SK-N-SH (cell line): Measurements from ENCODE around the gene ALDH3A2. TPM values are rescaled to one million over a fixed set of nuclear protein-coding genes. Genes with fewer than 3 reads are reported as not detected.

Source experiments
- CTCF ChIA-PET: fragments of 300-600, 350-600 bp; formaldehyde crosslinking; extraction: SDS; loops from one replicate; lab custom pipeline; 2021; lab: Yijun Ruan, JAX
- POLR2A ChIA-PET: fragments of 350-600 bp; sonication (Branson Sonifier 250); formaldehyde crosslinking; extraction: SDS; loops from one replicate; lab custom pipeline; 2020; ENCODE audit warnings: antibody characterized with exemption, inconsistent platforms; lab: Yijun Ruan, JAX
- DNase-seq: peaks from one replicate; pipeline ENCODE4 v3.0.0; 2012
- H2AFZ ChIP-seq: fragments of 200-600 bp; sonication (generic); 2 replicates; pipeline ENCODE4 v1.8.1; 2016; ENCODE audit warnings: antibody characterized with exemption, mild to moderate bottlenecking, low read depth
- H3F3A ChIP-seq: fragments of 200-600 bp; sonication (generic); replicated peaks from 2 replicates; pipeline ENCODE3; 2016; ENCODE audit warnings: antibody characterized with exemption, mild to moderate bottlenecking; ENCODE audit not compliant: insufficient read depth
- H3K27ac ChIP-seq, 2 experiments: fragments of 200-500 bp in 1 of 2; fragments of 200-600 bp in 1 of 2; sonication (Bioruptor generic) in 1 of 2; sonication (generic), shearing (Covaris generic) in 1 of 2; 2 replicates each; pipeline versions ENCODE4 v1.5.1 to v1.6.1; 2014 to 2016; ENCODE audit warnings: low read depth in 2 of 2, inconsistent platforms in 1 of 2, low read length in 1 of 2, mild to moderate bottlenecking in 1 of 2, mixed read lengths in 1 of 2
- H3K27me3 ChIP-seq: fragments of 200-600 bp; sonication (generic), shearing (Covaris generic); 2 replicates; pipeline ENCODE4 v1.6.1; 2016; ENCODE audit warnings: mixed run types; ENCODE audit not compliant: insufficient read depth
- H3K36me3 ChIP-seq, 2 experiments: fragments of 200-500 bp in 1 of 2; fragments of 200-600 bp in 1 of 2; sonication (Bioruptor generic) in 1 of 2; sonication (generic) in 1 of 2; replicated peaks in 1 of 2; 2 replicates each; pipeline versions ENCODE3 to v1.5.1; 2014 to 2016; ENCODE audit warnings: low read length in 1 of 2, mild to moderate bottlenecking in 1 of 2; ENCODE audit not compliant: insufficient read depth in 2 of 2, control insufficient read depth in 1 of 2
- H3K4me1 ChIP-seq, 2 experiments: fragments of 200-500 bp in 1 of 2; fragments of 200-600 bp in 1 of 2; sonication (Bioruptor generic) in 1 of 2; sonication (generic), shearing (Covaris generic) in 1 of 2; 2 replicates each; pipeline versions ENCODE4 v1.5.1 to v1.6.1; 2014 to 2016; ENCODE audit warnings: low read depth in 1 of 2, low read length in 1 of 2, mixed run types in 1 of 2; ENCODE audit not compliant: insufficient read depth in 2 of 2, control insufficient read depth in 1 of 2
- H3K4me2 ChIP-seq: fragments of 200-600 bp; sonication (generic), shearing (Covaris generic); 2 replicates; pipeline ENCODE4 v1.6.1; 2017; ENCODE audit warnings: mixed run types
- H3K4me3 ChIP-seq, 2 experiments: fragments of 200-500 bp in 1 of 2; fragments of 200-600 bp in 1 of 2; sonication (Bioruptor generic) in 1 of 2; sonication (generic), shearing (Covaris generic) in 1 of 2; 2 replicates each; pipeline versions ENCODE4 v1.5.1 to v1.8.1; 2014 to 2016; ENCODE audit warnings: low read depth in 2 of 2, inconsistent platforms in 1 of 2, low read length in 1 of 2, mild to moderate bottlenecking in 1 of 2, mixed read lengths in 1 of 2, moderate library complexity in 1 of 2
- H3K79me2 ChIP-seq: fragments of 200-600 bp; sonication (generic); 2 replicates; pipeline ENCODE4 v1.8.1; 2017; ENCODE audit warnings: mild to moderate bottlenecking; ENCODE audit not compliant: insufficient read depth
- H3K9ac ChIP-seq: fragments of 200-600 bp; sonication (generic); 2 replicates; pipeline ENCODE4 v1.6.1; 2017; ENCODE audit warnings: mixed run types
- H3K9me2 ChIP-seq: fragments of 200-600 bp; sonication (generic); 2 replicates; pipeline ENCODE4 v1.6.1; 2017; ENCODE audit warnings: mixed run types
- H3K9me3 ChIP-seq: fragments of 200-600 bp; sonication (generic); 2 replicates; pipeline ENCODE4 v1.6.1; 2017; ENCODE audit warnings: mixed run types, mild to moderate bottlenecking, moderate library complexity
- H4K20me1 ChIP-seq: fragments of 200-600 bp; sonication (generic); 2 replicates; pipeline ENCODE4 v1.6.1; 2017; ENCODE audit warnings: mild to moderate bottlenecking, mixed run types; ENCODE audit not compliant: insufficient read depth
- CHD2 ChIP-seq: fragments of 150-350 bp; IDR thresholded peaks from 2 replicates; pipeline ENCODE4 v1.6.1; 2018; ENCODE audit warnings: low read length; ENCODE audit not compliant: partially characterized antibody
- ELF1 ChIP-seq: IDR thresholded peaks from 2 replicates; pipeline ENCODE4 v1.4.0; 2012
- EP300 ChIP-seq, 2 experiments: IDR thresholded peaks; 2 replicates each; pipeline versions ENCODE4 v1.4.0 to v1.6.1; 2012; ENCODE audit warnings: borderline replicate concordance in 1 of 2, low read depth in 1 of 2, low read length in 1 of 2
- EZH2phosphoT487 ChIP-seq: fragments of 200-600 bp; sonication (generic); IDR thresholded peaks from 2 replicates; pipeline ENCODE4 v1.6.1; 2017; ENCODE audit warnings: low read depth, mixed run types, mild to moderate bottlenecking, antibody characterized with exemption, moderate library complexity, borderline replicate concordance
- FOXM1 ChIP-seq: IDR thresholded peaks from 2 replicates; pipeline ENCODE4 v1.4.0; 2012; ENCODE audit warnings: low read depth, mild to moderate bottlenecking
- GATA2 ChIP-seq: sonication (generic); formaldehyde crosslinking; IDR thresholded peaks from 2 replicates; pipeline ENCODE4 v1.5.0; 2020; ENCODE audit warnings: mild to moderate bottlenecking, missing genetic modification reagents
- IRF3 ChIP-seq: fragments of 150-350 bp; IDR thresholded peaks from 2 replicates; pipeline ENCODE4 v1.6.1; 2016; ENCODE audit warnings: mild to moderate bottlenecking, low read depth, low read length
- JUND ChIP-seq: IDR thresholded peaks from 2 replicates; pipeline ENCODE4 v1.4.0; 2012
- MEF2A ChIP-seq: IDR thresholded peaks from 2 replicates; pipeline ENCODE4 v1.4.0; 2012; ENCODE audit warnings: low read depth, borderline replicate concordance
- NRF1 ChIP-seq: IDR thresholded peaks from 2 replicates; pipeline ENCODE4 v1.6.1; 2012; ENCODE audit warnings: low read depth, mild to moderate bottlenecking, low read length
- POLR2AphosphoS5 ChIP-seq: IDR thresholded peaks from 2 replicates; pipeline ENCODE4 v1.6.1; 2012; ENCODE audit warnings: low read depth, low read length
- RAD21 ChIP-seq: IDR thresholded peaks from 2 replicates; pipeline ENCODE4 v1.6.1; 2012; ENCODE audit warnings: mild to moderate bottlenecking, low read length
- RCOR1 ChIP-seq: fragments of 150-350 bp; IDR thresholded peaks from 2 replicates; pipeline ENCODE4 v1.6.1; 2017; ENCODE audit warnings: antibody characterized with exemption, low read length
- RFX5 ChIP-seq: IDR thresholded peaks from 2 replicates; pipeline ENCODE4 v1.6.1; 2012; ENCODE audit warnings: mild to moderate bottlenecking, improper control_type of control experiment, low read length
- TAF1 ChIP-seq: IDR thresholded peaks from 2 replicates; pipeline ENCODE4 v1.6.1; 2012; ENCODE audit warnings: low read depth, mild to moderate bottlenecking, low read length, moderate library complexity, borderline replicate concordance
- USF2 ChIP-seq: fragments of 150-350 bp; IDR thresholded peaks from 2 replicates; pipeline ENCODE4 v1.6.1; 2017; ENCODE audit warnings: antibody characterized with exemption, low read length, low read depth, borderline replicate concordance
- WGBS: methylation state at CpG from one replicate; pipeline ENCODE4 v1.1.6; 2017; ENCODE audit warnings: low lambda C conversion rate; 5-methylcytosine and 5-hydroxymethylcytosine counted together
- polyA plus RNA-seq, 3 experiments: library from polyadenylated mRNA; depleted of rRNA; stranded (reverse); fragments of >200 nt; gene quantifications; 2 replicates each; pipeline ENCODE4 v1.2.3, GENCODE V29; 2012
- TF ChIP-seq, protein P1 (sequence below): IDR thresholded peaks from 2 replicates; pipeline ENCODE4 v1.4.0; 2012; ENCODE audit warnings: low read depth, borderline replicate concordance
- TF ChIP-seq, protein P2 (sequence below): IDR thresholded peaks from 2 replicates; pipeline ENCODE4 v1.4.0; 2012; ENCODE audit warnings: low read depth, borderline replicate concordance
- TF ChIP-seq, protein P3 (sequence below): IDR thresholded peaks from 2 replicates; pipeline ENCODE4 v1.6.1; 2012; ENCODE audit warnings: mild to moderate bottlenecking, low read depth, low read length, moderate library complexity
- TF ChIP-seq, protein P4 (sequence below): IDR thresholded peaks from 2 replicates; pipeline ENCODE4 v1.4.0; 2012; ENCODE audit warnings: low read depth

The ALDH3A2 gene
- polyA plus RNA-seq, 1 of the 3 experiments (the other 2 are of a cell fraction): 16.6 TPM

DNA sequence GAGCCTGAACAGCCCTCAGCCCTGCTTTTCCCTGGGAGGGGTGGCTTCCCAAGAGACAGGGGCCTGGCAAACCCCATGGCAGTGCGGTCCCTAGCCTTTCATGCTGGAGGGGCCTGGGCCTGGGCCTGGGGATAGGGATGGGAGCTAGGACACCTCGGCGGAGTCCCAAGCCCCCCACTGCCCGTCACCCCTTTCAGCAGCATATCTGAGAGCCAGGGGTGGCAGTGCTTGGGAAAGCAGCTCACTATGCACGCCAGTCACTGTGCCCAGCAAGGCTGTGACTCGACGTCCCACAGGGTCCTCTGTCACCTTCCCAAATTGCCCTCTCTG is 68.4 kb downstream of the ALDH3A2 start:
- no peaks in the 10 kb centered on the region for H3K36me3 ChIP-seq
- WGBS: 97% methylated on average over 4 of the region's 7 CpGs
- H3K27ac ChIP-seq: no peak overlapping the region
- TF ChIP-seq IRF3 (no peak), RAD21 (no peak), GATA2 (CRISPR knock-in tag) (no peak), EZH2phosphoT487 (no peak), JUND (no peak), RCOR1 (no peak)
- TF ChIP-seq, protein P1, sequence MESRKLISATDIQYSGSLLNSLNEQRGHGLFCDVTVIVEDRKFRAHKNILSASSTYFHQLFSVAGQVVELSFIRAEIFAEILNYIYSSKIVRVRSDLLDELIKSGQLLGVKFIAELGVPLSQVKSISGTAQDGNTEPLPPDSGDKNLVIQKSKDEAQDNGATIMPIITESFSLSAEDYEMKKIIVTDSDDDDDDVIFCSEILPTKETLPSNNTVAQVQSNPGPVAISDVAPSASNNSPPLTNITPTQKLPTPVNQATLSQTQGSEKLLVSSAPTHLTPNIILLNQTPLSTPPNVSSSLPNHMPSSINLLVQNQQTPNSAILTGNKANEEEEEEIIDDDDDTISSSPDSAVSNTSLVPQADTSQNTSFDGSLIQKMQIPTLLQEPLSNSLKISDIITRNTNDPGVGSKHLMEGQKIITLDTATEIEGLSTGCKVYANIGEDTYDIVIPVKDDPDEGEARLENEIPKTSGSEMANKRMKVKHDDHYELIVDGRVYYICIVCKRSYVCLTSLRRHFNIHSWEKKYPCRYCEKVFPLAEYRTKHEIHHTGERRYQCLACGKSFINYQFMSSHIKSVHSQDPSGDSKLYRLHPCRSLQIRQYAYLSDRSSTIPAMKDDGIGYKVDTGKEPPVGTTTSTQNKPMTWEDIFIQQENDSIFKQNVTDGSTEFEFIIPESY: no peak
- TF ChIP-seq, protein P2, sequence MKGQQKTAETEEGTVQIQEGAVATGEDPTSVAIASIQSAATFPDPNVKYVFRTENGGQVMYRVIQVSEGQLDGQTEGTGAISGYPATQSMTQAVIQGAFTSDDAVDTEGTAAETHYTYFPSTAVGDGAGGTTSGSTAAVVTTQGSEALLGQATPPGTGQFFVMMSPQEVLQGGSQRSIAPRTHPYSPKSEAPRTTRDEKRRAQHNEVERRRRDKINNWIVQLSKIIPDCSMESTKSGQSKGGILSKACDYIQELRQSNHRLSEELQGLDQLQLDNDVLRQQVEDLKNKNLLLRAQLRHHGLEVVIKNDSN: no peak
- no peaks in the 10 kb centered on the region for H3F3A ChIP-seq
- ChIA-PET CTCF (interaction anchor here (0.8 to 1.9 kb wide), 2 partner anchors 11 to 28 kb away, joined by 3 to 8 read pairs; no protein-coding TSS in a partner anchor), POLR2A (no interaction called here)
- H3K9me3 ChIP-seq: no peaks in the 10 kb centered on the region
- no peaks in the 10 kb centered on the region for H3K79me2 ChIP-seq
- no peaks in the 10 kb centered on the region for H3K9me2 ChIP-seq
- H3K4me2 ChIP-seq: no peak overlapping the region
- H3K4me3 ChIP-seq: no peak overlapping the region
- no peaks in the 10 kb centered on the region for H3K27me3 ChIP-seq
- no peaks in the 10 kb centered on the region for H4K20me1 ChIP-seq
- H2AFZ ChIP-seq: no peak overlapping the region
- H3K4me1 ChIP-seq: peaks cover 0 to 9% of the 10 kb centered on the region in 2 experiments; a peak in 1 of 4 replicates
- DNase-seq: no peak
- H3K9ac ChIP-seq: no peak overlapping the region

- Histone ChIP-seq H3K27me3 (no peaks in the 10 kb centered on the region), H3F3A (no peaks in the 10 kb centered on the region), H3K27ac (no peak overlapping the region), H3K4me2 (no peak overlapping the region), H3K4me3 (no peak overlapping the region), H3K4me1 (peaks cover 0 to 9% of the 10 kb centered on the region in 2 experiments; a peak in 1 of 4 replicates), H3K79me2 (no peaks in the 10 kb centered on the region), H3K9ac (no peak overlapping the region), H4K20me1 (no peaks in the 10 kb centered on the region), H3K9me2 (no peaks in the 10 kb centered on the region), H3K36me3 (no peaks in the 10 kb centered on the region), H2AFZ (no peak overlapping the region), H3K9me3 (no peaks in the 10 kb centered on the region)
- DNase-seq: peak; percentile 26
- 86% methylated on average over 10 of the region's 10 CpGs for WGBS
- CTCF ChIA-PET: interaction anchor here (0.8 to 1.9 kb wide), 3 partner anchors 10 to 204 kb away, joined by 3 to 8 read pairs (median 4); no protein-coding TSS in a partner anchor
- POLR2A ChIA-PET: no interaction called here
- TF ChIP-seq USF2: no peak
- TF ChIP-seq EZH2phosphoT487: no peak
- no peak for TF ChIP-seq ELF1
- no peak for TF ChIP-seq EP300 (IDR thresholded peaks at IDR 0.05; ENCODE audit: borderline replicate concordance in 1 of 2, low read depth in 1 of 2, low read length in 1 of 2)
- TF ChIP-seq MEF2A: no peak
- no peak for TF ChIP-seq CHD2
- TF ChIP-seq, protein P3, sequence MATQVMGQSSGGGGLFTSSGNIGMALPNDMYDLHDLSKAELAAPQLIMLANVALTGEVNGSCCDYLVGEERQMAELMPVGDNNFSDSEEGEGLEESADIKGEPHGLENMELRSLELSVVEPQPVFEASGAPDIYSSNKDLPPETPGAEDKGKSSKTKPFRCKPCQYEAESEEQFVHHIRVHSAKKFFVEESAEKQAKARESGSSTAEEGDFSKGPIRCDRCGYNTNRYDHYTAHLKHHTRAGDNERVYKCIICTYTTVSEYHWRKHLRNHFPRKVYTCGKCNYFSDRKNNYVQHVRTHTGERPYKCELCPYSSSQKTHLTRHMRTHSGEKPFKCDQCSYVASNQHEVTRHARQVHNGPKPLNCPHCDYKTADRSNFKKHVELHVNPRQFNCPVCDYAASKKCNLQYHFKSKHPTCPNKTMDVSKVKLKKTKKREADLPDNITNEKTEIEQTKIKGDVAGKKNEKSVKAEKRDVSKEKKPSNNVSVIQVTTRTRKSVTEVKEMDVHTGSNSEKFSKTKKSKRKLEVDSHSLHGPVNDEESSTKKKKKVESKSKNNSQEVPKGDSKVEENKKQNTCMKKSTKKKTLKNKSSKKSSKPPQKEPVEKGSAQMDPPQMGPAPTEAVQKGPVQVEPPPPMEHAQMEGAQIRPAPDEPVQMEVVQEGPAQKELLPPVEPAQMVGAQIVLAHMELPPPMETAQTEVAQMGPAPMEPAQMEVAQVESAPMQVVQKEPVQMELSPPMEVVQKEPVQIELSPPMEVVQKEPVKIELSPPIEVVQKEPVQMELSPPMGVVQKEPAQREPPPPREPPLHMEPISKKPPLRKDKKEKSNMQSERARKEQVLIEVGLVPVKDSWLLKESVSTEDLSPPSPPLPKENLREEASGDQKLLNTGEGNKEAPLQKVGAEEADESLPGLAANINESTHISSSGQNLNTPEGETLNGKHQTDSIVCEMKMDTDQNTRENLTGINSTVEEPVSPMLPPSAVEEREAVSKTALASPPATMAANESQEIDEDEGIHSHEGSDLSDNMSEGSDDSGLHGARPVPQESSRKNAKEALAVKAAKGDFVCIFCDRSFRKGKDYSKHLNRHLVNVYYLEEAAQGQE: no peak
- TF ChIP-seq TAF1: no peak
- no peak for TF ChIP-seq NRF1
- TF ChIP-seq FOXM1: no peak
- TF ChIP-seq POLR2AphosphoS5: no peak
- TF ChIP-seq, protein P4, sequence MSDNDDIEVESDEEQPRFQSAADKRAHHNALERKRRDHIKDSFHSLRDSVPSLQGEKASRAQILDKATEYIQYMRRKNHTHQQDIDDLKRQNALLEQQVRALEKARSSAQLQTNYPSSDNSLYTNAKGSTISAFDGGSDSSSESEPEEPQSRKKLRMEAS: no peak
- TF ChIP-seq GATA2 (CRISPR knock-in tag): no peak
- TF ChIP-seq RFX5: no peak
Measured at GRCh38 chr17:19717411-19717908, 68.9 kb downstream of the ALDH3A2 start.
